Hematopoietic multipotent progenitor cell treated with erythropoietin and hydrocortisone succinate and interleukin-3 and kit ligand, for 8 days (in vitro differentiated cells): ENCODE results near the gene SPATA20.

Source experiments
- DNase-seq: peaks from one replicate; pipeline ENCODE4 v3.0.0-alpha.2; 2015

The SPATA20 gene

DNA sequence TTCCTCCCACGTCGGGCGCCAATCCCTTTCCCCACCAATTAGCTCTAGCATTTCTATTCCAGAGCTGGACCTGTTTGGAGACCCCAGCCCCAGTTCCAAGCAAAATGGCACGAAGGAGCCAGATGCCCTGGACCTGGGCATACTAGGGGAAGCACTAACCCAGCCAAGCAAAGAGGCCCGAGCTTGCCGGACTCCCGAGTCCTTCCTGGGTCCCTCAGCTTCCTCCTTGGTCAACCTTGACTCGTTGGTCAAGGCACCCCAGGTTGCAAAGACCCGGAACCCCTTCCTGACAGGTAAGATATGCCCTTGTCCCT is 5.6 kb upstream of the SPATA20 start:
- DNase-seq: no peak

DNA sequence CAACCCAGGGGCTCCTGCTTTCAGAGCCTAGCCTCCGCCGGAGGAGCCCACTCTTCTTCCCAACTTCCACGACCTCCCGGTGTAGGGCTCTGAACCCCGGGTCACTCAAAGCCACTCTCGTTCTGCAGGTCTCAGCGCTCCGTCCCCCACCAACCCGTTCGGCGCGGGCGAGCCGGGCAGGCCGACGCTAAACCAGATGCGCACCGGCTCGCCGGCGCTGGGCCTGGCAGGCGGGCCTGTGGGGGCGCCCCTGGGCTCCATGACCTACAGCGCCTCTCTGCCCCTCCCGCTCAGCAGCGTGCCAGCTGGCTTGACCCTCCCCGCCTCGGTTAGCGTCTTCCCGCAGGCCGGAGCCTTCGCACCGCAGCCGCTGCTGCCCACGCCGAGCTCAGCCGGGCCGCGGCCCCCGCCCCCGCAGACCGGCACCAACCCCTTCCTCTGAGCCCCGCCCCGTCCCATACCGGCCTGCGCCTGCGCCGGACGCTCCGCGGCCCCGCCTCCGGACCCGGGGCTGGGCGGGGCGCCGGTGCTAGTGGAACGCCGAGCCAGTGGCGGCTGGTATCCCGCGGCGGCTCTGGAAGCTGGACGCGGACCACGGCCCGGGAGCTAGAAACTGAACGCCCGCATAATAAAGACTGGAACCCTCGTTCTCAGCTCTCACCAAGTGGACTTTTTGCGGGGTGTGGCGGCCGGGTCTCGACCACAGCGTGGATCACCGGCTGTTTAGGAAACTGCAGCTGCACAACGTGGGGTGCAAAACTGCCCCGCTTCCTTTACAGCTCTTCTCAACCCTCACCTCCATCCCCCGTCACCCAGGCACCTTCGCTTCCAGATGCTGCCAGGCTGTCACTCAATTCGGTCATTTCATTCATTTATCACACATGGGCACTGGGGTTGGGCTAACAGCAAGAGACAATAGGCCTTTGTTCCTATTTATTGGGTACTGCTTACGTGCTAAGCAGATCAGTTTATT is 5.0 kb upstream of the SPATA20 start:
- DNase-seq: peak; percentile 76

DNA sequence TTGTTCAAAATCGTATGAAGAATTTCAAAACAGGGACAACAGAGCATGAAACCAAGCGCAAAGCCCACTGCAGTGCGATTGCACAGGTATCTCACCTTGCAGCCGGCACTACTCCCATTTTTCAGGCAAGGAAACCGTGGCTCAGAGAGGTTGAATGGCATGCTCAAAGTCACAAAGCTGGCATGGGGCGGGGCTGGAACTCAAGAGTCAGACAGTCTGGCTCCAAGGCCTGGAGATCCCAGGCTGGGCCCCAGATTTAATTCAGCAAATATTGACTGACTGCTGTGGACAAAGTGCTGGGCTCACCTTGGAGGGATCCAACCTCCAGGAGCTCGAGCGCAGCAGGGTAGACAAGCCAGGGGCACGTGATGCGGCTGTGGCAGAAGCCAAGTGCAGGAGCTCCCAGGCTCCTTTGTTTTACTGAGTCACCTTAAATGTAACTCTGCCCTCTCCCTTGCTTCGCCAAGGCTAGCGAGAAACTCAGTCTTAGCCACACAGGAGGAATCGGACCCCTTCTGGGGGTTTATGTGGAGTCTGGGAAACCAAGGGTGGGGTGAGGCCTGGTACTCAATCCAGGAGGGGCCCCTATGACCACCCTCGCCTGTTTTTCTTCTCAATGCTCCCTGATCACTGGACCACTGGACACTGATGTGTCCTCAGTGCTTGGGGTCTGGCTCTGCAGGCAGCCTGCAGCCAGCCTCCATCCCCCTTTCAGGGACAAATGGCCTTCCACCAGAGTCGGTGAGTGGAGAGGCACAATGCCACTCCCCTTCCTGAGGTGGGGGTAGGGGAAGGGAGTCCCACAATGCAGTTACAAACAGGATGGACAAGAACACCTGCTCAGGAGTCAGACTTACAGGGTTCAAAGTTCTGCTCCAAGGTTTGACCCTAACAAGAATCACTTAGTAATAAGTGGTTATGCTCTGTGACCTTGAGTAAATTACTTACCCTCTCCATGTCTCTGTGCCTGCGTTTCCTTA is 3.9 kb upstream of the SPATA20 start:
- DNase-seq: no peak

DNA sequence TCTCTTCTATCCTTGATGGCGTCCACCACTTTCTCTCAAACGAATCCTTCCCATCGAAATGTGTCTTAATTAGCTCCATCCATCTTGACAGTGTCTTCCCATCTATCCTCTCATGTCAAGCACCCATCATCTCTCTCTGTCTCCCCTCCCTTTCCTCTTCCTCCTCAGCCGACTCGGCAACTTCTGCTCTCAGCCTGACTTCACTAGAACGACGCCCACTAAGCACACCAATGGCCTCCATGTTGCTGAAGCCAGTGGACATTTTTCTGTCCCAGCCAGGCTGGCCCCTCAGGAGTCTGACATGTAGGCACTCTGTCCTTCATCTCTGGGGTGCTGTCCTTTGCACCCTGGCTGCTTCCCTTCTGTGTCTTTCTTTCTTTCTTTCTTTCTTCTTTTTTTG is 2.5 kb upstream of the SPATA20 start:
- no peak for DNase-seq

DNA sequence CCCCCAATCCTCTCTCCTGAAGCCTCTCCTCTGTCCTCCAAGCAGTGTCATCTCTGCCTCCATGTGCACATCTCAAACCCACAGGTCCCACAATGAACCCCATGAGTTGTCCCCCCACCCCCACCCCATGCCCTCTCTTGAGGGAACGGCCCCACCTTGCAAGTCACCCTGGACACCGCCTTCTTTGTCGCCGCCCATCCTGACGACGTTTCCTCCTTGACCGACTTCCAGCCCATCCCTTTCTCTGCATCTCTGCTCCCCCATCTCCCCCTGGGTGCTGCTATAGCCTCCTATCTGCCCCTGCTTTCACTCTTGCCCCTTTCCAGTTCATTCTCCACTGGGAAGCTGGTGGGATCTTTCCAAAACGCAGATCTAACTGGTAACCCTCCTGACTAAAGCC is 1.7 kb upstream of the SPATA20 start:
- DNase-seq: no peak

DNA sequence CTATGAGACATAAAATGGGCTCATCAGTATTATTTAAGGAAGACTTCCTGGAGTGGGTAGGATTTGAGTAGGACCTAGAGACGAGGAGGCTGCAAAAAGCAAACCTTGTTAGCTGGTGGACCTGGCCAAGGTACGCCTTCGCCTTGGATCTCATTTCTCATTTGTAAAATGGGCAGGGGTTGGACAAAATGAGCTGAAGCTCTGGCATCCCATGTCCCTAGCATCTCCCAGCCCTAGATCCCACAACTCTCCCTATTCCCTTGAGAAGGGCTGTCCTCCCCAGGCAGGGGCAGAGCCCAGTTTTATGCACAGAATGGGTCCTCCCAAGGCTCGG is 306 bp upstream of the SPATA20 start:
- DNase-seq: no peak

DNA sequence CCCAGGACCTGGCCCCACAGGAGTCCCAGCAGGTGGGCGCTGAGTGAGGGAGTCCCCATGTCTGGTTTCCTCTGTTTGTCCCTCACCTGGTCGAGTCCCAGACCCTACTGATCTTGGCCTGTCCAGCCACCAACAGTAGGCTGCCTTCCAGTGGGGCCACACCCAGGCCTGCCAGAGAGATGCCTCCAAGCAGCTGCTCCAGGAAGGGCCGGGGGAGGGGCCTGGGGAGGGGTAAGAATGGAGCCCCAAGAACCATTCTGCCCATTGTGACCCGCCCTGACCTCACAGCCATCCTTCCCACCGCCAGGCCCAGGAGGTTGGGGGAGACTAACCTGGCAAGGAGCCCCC is 736 bp downstream of the SPATA20 start:
- DNase-seq: peak; percentile 46

DNA sequence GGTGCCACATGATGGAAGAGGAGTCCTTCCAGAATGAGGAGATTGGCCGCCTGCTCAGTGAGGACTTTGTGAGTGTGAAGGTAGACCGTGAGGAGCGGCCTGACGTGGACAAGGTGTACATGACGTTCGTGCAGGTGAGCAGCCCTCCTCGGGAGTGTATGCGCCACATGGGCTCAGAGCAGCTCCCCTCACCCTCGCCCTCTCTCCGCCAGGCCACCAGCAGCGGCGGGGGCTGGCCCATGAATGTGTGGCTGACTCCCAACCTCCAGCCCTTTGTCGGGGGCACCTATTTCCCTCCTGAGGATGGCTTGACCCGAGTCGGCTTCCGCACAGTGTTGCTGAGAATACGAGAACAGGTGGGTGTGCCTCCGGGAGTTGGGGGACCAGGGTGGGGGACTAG is 1.9 kb downstream of the SPATA20 start:
- DNase-seq: no peak

DNA sequence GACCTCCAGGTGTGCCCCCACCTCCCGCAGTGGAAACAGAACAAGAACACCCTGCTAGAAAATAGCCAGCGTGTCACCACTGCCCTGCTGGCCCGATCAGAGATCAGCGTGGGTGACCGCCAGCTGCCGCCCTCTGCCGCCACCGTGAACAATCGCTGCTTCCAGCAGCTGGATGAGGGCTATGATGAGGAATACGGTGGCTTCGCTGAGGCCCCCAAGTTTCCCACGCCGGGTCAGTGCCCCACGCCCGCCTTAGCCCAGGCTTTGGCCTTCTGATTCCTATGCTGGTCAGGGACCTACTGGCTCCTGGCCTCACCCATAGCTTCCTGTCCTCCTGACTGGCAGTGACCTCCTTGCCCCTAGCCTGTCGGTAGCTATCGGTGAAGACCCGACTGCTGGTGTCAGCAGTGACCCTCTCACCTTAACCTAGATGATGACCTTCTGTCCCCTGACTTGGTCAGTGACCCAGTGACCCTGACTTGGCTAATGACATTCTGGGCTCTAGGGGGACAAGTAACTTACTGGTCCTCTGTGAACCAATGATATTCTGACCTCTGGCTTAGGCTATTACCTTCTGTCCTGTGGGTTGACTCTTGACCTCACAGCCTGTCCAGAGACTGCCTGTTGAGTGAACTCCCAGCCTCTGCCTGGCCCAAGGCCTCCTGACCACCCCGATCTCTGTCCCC is 2.4 kb downstream of the SPATA20 start:
- DNase-seq: no peak

DNA sequence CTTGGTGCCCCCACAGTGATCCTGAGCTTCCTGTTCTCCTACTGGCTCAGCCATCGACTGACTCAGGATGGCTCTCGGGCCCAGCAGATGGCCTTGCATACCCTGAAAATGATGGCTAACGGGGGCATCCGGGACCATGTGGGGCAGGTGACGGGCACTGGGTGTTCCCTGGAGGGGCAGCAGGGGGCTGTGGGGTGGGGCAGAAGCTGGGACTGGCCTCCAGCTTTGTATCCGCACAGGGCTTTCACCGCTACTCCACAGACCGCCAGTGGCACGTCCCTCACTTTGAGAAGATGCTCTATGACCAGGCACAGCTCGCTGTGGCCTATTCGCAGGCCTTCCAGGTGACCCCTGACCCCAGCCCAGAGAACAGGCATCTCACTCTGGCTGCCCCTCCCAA is 3.0 kb downstream of the SPATA20 start:
- no peak for DNase-seq

DNA sequence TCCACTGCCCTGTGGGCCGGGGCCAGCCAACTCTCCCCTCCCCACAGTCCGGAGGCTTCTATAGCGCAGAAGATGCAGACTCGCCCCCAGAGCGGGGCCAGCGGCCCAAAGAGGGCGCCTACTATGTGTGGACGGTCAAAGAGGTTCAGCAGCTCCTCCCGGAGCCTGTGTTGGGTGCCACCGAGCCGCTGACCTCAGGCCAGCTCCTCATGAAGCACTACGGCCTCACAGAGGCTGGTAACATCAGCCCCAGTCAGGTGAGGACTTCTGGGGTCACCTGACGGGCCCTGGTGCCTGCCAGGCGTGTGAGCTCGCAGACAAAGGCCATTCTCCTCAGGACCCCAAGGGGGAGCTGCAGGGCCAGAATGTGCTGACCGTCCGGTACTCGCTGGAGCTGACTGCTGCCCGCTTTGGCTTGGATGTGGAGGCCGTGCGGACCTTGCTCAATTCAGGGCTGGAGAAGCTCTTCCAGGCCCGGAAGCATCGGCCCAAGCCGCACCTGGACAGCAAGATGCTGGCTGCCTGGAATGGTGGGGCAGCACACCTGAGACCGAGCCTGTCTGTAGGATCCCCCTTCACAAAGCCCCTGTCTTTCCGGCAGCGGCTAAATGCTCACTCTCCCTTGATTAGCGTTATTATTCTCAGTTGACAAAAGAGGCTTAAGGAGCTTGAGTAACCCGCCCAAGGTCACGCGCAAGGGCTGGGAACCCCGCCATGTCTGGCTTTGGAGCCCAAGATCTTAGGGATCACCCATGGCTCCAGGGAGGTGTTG is 3.9 kb downstream of the SPATA20 start:
- DNase-seq: peak; percentile 49

DNA sequence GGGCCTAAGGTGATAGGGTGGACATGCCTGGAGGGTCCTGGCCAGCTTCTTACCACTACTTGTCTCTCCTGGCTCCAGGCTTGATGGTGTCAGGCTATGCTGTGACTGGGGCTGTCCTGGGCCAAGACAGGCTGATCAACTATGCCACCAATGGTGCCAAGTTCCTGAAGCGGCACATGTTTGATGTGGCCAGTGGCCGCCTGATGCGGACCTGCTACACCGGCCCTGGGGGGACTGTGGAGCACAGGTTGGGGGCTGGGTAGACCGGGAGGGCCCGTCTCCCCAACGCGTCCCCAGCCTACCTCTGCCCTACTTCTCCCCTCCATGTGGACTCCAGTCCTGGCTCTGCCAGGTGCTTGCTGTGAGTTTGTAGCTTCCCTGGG is 4.5 kb downstream of the SPATA20 start:
- DNase-seq: no peak

DNA sequence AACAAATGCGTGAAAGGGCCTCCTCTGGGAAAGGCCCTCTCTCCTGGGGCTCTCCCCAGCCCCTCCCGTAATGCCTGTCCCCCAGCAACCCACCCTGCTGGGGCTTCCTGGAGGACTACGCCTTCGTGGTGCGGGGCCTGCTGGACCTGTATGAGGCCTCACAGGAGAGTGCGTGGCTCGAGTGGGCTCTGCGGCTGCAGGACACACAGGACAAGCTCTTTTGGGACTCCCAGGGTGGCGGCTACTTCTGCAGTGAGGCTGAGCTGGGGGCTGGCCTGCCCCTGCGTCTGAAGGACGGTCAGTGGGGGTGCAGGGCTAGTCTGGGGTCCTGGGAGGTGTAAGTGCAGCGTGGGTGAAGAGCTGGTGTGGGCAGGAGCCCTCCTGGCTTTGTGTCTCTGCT is 4.9 kb downstream of the SPATA20 start:
- no peak for DNase-seq

DNA sequence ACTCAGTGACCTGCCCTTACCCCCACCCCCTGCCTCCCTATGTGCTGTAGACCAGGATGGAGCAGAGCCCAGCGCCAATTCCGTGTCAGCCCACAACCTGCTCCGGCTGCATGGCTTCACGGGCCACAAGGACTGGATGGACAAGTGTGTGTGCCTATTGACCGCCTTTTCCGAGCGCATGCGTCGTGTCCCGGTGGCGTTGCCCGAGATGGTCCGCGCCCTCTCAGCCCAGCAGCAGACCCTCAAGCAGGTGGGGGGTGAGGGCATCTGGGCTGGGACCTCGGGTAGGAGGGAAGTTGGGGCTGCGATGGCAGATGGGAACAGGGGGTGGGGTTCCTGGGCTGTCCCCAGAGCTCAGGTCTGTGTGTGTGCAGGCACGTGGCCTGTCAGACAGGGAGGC is 7.2 kb downstream of the SPATA20 start:
- no peak for DNase-seq

DNA sequence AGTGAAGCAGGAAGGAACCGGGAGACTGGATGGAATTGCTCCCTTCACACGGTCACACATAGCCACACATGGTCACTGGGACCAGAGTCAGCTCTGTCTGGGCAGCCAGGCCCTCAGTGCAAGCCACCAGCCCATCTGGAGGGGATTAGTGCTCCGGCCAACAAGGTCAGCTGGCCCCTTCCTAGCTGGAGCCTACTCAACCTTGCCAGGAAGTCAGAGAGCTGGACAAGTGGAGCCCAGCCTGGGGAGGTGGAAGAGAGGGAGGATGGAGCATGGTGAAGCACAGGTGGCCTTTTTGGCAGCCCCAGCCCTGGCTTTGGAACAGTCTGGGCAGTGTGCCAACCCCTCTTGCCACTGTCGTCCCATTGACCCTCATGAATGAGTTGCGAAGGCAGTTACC is 9.8 kb downstream of the SPATA20 start:
- no peak for DNase-seq

DNA sequence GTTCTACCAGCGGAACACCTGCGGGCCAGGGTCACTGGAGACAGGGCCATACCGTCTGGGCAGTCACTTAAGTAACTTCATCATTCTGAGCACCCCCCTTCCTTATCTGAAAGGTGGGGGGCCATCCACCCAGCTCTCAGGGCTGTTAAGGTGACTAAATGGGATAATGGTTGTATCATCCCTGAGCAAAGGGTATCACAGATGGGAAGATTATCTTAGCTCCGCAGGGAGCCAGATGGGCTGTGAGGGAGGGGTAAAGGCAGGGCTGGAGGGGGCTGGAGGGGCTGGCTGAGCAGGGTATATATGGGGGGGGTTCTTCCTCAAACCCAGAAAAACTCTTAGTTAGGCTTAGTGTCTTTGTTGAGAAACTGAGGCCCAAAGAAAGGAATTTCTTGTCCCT is 10.7 kb downstream of the SPATA20 start:
- DNase-seq: no peak

DNA sequence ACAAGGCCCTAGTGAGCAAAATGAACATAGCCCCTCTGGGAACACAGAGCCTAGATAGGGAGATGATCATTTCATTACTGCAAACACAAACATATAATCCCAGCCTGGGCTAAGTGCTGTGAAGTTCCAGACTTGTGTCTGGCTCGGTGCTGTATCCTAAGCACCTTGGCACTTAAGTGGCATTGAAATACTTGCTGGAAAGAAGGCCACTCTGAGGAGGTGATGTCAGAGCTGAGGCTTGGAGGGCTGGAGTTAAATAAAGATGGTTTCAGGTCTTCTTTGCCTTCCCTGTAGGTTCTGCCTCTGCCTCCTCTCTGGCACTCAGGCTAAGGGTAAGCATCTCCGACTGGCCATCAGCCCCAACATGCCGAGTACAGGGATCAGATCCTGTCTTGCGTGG is 11.1 kb downstream of the SPATA20 start:
- DNase-seq: no peak

DNA sequence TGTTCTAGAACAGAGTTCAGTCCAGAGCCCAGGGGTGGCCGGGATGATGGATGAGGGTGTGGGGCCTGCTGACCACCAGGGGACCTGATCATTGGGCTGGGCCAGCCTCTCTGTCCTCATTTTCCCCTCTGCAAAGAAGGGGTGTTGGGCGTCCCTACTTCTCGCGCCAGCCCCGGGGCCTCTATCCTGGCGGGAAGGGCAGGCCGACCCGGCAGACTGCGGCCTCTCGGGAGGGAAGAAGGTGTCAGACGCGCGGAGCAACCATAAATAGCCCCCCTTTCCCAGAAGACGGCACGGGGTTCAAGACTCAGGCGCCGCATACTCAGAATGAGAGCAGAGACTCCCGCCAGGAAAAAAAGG is 11.6 kb downstream of the SPATA20 start:
- DNase-seq: no peak

DNA sequence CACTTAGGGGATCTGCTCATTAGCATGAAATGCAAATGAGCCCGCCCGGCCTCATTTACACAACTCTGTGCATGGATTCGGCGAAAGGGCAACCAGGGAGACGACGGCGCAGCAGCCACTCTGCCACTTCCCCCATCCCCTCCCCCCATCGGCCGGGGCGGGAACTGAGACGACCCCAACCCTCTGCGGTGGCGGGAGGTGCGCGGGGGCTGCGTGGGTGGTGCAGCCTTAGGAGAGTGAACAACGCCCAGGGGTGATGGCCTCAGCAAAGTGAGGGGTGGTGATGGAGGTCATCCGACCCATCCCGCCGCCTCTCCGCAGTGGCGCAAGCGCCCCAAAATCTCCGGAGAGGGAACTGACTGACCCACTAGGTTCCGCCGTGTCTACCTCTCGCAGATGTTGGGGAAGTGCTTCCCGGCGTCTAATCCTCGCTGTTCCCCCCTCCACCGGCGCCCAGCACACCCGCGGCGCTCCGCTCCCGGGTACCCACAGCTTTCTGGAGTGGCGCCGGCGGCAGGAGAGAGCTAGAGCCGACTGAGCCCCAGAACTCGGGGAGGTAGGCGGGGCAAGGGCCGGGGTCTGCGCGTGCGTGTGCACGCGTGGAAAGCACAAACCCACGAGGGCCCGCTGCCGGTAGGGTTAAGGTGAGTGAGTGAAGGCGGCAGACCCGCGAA is 12.1 kb downstream of the SPATA20 start:
- no peak for DNase-seq

DNA sequence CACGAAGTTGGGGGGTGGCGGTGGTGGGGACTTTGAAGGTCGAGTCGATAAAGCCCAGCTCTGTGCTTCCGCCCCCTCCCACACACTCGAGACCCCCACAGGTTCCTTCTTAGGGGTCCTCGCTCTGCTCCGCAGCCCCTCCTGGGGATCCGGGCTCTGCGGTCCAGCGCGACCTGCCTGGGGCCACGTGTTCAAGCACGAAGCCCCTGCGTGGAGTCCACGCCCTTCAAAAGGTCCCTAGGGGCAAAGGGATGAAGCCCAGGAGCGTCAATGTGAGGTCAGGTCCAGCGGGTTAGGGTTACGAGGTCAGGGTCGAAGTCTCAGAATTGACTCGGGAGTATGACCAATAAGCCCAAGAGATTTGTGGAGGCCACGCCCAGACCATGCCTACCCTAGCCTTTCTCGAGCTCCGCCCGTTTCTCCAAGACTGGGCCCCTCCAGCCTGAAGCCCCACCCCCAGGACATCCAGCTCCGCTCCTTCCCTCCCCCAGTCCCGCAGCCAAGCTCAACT is 12.8 kb downstream of the SPATA20 start:
- peak; percentile 57 for DNase-seq

DNA sequence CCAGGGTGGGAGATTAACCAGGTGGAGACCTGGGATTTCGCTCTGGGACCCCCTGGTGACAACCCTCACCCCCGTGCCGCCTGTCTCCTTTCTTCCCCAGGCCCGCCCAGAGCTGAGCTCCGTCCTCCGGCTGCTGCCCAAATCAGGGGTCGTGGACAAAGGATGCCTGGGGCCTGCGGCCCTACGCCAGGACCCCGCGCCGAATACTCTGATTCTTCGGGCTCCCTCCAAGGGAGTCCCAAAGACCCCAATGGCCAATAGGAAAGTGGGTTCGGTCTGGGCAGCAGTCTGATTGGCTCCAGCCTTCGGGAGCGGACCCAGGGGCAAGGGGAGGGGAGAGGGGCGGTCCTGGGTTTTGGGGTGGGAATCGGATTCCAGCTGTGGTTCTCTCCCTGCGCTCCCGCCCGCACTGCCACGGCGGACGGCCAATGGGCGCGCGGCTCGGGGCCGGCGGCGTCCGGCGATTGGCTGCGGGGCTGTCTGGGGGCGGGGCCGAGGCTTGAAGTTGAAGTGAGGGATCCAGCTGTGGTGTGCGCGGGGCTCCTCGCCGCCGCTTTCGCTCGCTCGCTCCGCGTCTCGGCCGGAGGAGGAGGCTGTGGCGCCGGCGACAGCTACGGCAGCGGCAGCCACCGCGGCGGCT is 13.3 kb downstream of the SPATA20 start, which contains the start of gene CACNA1G:
Gene CACNA1G, plus strand, starts transcription at position 531 of the 640 bp plus-strand sequence. CDS start 745 bp downstream, outside the sequence.
- DNase-seq: peak; percentile 78
